IMR-90 (cell line): ENCODE results near the gene MRPL34. TPM values are rescaled to one million over a fixed set of nuclear protein-coding genes. Genes with fewer than 3 reads are reported as not detected.

Experiments used
- ATAC-seq: fragments of 200-7000 bp; cut with Tn5 transposase; 2 replicates; pipeline ENCODE4 v1.9.1; 2020; ENCODE audit warnings: low read depth, mild to moderate bottlenecking, moderate library complexity
- BruUV-seq: library from RNA; stranded (reverse); fragments of 400-500 nt; replicated peaks from 2 replicates; lab custom pipeline; 2021; lab: Mats Ljungman, UMichigan
- CTCF ChIA-PET: fragments of 300-600 bp; formaldehyde crosslinking; extraction: SDS; loops from one replicate; lab custom pipeline; 2021; ENCODE audit warnings: antibody characterized with exemption; lab: Yijun Ruan, JAX
- POLR2A ChIA-PET: fragments of 300-600 bp; sonication (Branson Sonifier 250); formaldehyde crosslinking; loops from one replicate; lab custom pipeline; 2022; ENCODE audit warnings: antibody characterized with exemption; ENCODE audit not compliant: unreplicated experiment; lab: Charles Lee
- DNase-seq: peaks from one replicate; pipeline ENCODE4 v3.0.0; 2013
- H2AFZ ChIP-seq: replicated peaks from 2 replicates; pipeline ENCODE3; 2013; ENCODE audit warnings: low read length, mild to moderate bottlenecking; ENCODE audit not compliant: poor library complexity
- H2AK5ac ChIP-seq: 2 replicates; pipeline ENCODE4 v1.6.1; 2013; ENCODE audit warnings: low read depth, low read length, inconsistent platforms
- H2AK9ac ChIP-seq: replicated peaks from 2 replicates; pipeline ENCODE3; 2013; ENCODE audit warnings: mild to moderate bottlenecking, low read depth, low read length, moderate library complexity; ENCODE audit not compliant: poor library complexity
- H2BK120ac ChIP-seq: 2 replicates; pipeline ENCODE4 v1.6.1; 2013; ENCODE audit warnings: low read depth, low read length, inconsistent platforms
- H2BK15ac ChIP-seq: 3 replicates; pipeline ENCODE4 v1.6.1; 2013; ENCODE audit warnings: low read depth, low read length, inconsistent platforms
- H2BK20ac ChIP-seq: 2 replicates; pipeline ENCODE4 v1.6.1; 2013; ENCODE audit warnings: low read depth, mild to moderate bottlenecking, inconsistent platforms, low read length, moderate library complexity
- H2BK5ac ChIP-seq: 2 replicates; pipeline ENCODE4 v1.6.1; 2013; ENCODE audit warnings: mild to moderate bottlenecking, low read depth, low read length, inconsistent platforms; ENCODE audit not compliant: poor library complexity, severe bottlenecking
- H3K14ac ChIP-seq: replicated peaks from 2 replicates; pipeline ENCODE4 v1.6.1; 2013; ENCODE audit warnings: low read depth, low read length, inconsistent platforms
- H3K18ac ChIP-seq: 2 replicates; pipeline ENCODE4 v1.6.1; 2013; ENCODE audit warnings: low read depth, low read length, control low read depth
- H3K23ac ChIP-seq: 2 replicates; pipeline ENCODE4 v1.6.1; 2013; ENCODE audit warnings: low read depth, low read length, inconsistent platforms
- H3K27ac ChIP-seq: 2 replicates; pipeline ENCODE4 v1.5.1; 2013; ENCODE audit warnings: mild to moderate bottlenecking, control low read depth, low read length; ENCODE audit not compliant: insufficient read depth
- H3K27me3 ChIP-seq: 2 replicates; pipeline ENCODE4 v1.6.1; 2013; ENCODE audit warnings: low read length; ENCODE audit not compliant: control insufficient read depth, insufficient read depth
- H3K36me3 ChIP-seq: 2 replicates; pipeline ENCODE4 v1.6.1; 2013; ENCODE audit warnings: low read length, mixed read lengths; ENCODE audit not compliant: control insufficient read depth, insufficient read depth
- H3K4ac ChIP-seq: 2 replicates; pipeline ENCODE4 v1.6.1; 2013; ENCODE audit warnings: low read depth, low read length, inconsistent platforms
- H3K4me1 ChIP-seq: 2 replicates; pipeline ENCODE4 v1.6.1; 2013; ENCODE audit warnings: low read length, mixed read lengths; ENCODE audit not compliant: control insufficient read depth, insufficient read depth
- H3K4me2 ChIP-seq: 2 replicates; pipeline ENCODE4 v1.6.1; 2013; ENCODE audit warnings: low read depth, mild to moderate bottlenecking, control low read depth, low read length, moderate library complexity
- H3K4me3 ChIP-seq: 2 replicates; pipeline ENCODE4 v1.5.1; 2013; ENCODE audit warnings: low read depth, mild to moderate bottlenecking, control low read depth, low read length, moderate library complexity; ENCODE audit not compliant: insufficient read depth
- H3K56ac ChIP-seq: 2 replicates; pipeline ENCODE4 v1.6.1; 2013; ENCODE audit warnings: low read length, inconsistent platforms; ENCODE audit not compliant: insufficient read depth; ENCODE audit errors: extremely low read depth
- H3K79me1 ChIP-seq, 2 experiments: 2 replicates each; pipeline ENCODE4 v1.6.1; 2013; ENCODE audit warnings: low read length in 2 of 2, inconsistent platforms in 1 of 2, low read depth in 1 of 2
- H3K9ac ChIP-seq: 2 replicates; pipeline ENCODE4 v1.6.1; 2013; ENCODE audit warnings: low read depth, low read length, control low read depth
- H3K9me1 ChIP-seq: 2 replicates; pipeline ENCODE4 v1.6.1; 2013; ENCODE audit warnings: low read length, inconsistent platforms; ENCODE audit not compliant: insufficient read depth
- H3K9me3 ChIP-seq: 2 replicates; pipeline ENCODE4 v1.6.1; 2013; ENCODE audit warnings: low read length; ENCODE audit not compliant: control insufficient read depth, insufficient read depth
- H4K20me1 ChIP-seq: 2 replicates; pipeline ENCODE4 v1.6.1; 2013; ENCODE audit warnings: low read length, inconsistent platforms; ENCODE audit not compliant: insufficient read depth
- H4K5ac ChIP-seq: 2 replicates; pipeline ENCODE4 v1.6.1; 2013; ENCODE audit warnings: mild to moderate bottlenecking, low read depth, low read length, control low read depth
- H4K8ac ChIP-seq, 2 experiments: 2 replicates each; pipeline ENCODE4 v1.6.1; 2013; ENCODE audit warnings: low read depth in 2 of 2, low read length in 2 of 2, control low read depth in 1 of 2, inconsistent platforms in 1 of 2
- H4K91ac ChIP-seq: 2 replicates; pipeline ENCODE4 v1.6.1; 2013; ENCODE audit warnings: low read depth, low read length, inconsistent platforms; ENCODE audit not compliant: insufficient read depth
- FOS ChIP-seq: fragments of 150-350 bp; IDR thresholded peaks from 2 replicates; pipeline ENCODE4 v1.6.1; 2016; ENCODE audit warnings: low read depth, low read length
- MAFK ChIP-seq: IDR thresholded peaks from 2 replicates; pipeline ENCODE4 v1.6.1; 2012; ENCODE audit warnings: low read depth, low read length, improper control_type of control experiment
- WGBS, 2 experiments: methylation state at CpG; one replicate each; pipeline versions ENCODE4 v1.1.5 to v1.1.7; 2013; ENCODE audit warnings: missing lambda C conversion rate in 2 of 2; ENCODE audit not compliant: insufficient read length in 1 of 2; ENCODE audit errors: extremely low coverage in 2 of 2; 5-methylcytosine and 5-hydroxymethylcytosine counted together
- dilution Hi-C: fragments of 300-500 bp; cut with HindIII; formaldehyde crosslinking; loops from one replicate; pipeline ENCODE4 v1.14.3; 2018; ENCODE audit warnings: low sequenced_read_pairs; ENCODE audit not compliant: unreplicated experiment
- in situ Hi-C: fragments of 300-500 bp; cut with MboI; formaldehyde crosslinking; loops from 3 replicates; pipeline ENCODE4 v1.14.3; 2019; ENCODE audit warnings: low sequenced_read_pairs, inconsistent platforms, mixed read lengths
- intact Hi-C: fragments of 100-400 bp; cut with micrococcal nuclease; formaldehyde crosslinking; loops from 2 replicates; pipeline ENCODE4 v1.10.0; 2022
- polyA plus RNA-seq, 3 experiments: library from polyadenylated mRNA; depleted of rRNA; stranded (reverse); fragments of >200 nt; gene quantifications; 2 replicates each; pipeline ENCODE4 v1.2.3, GENCODE V29; 2012; ENCODE audit warnings: low replicate concordance in 1 of 3
- total RNA-seq: library from RNA; depleted of rRNA; stranded (reverse); fragments of >200 nt; gene quantifications from 2 replicates; pipeline ENCODE4 v1.2.3, GENCODE V29; 2012

The MRPL34 gene
- total and polyA plus RNA-seq, 2 of the 4 experiments (the other 2 are of a cell fraction) = 7.3 to 37.0 TPM

GRCh38 chr19:17311455-17312188 is 6.0 kb downstream of the MRPL34 start:
- DNase-seq = peak; percentile 79
- Histone ChIP-seq H3K27ac (peak overlapping the region; percentile 81), H3K9me1 (peaks cover 17% of the 10 kb centered on the region), H2AK9ac (peak overlapping the region; percentile 92), H3K9ac (peak overlapping the region; percentile 22; the same call in 1 of the 2 replicates), H2BK120ac (no peak overlapping the region), H3K36me3 (peaks cover 29% of the 10 kb centered on the region), H2BK20ac (0 out of 2 replicates have a peak overlapping the region, but pooled peaks have one; percentile 25), H3K79me1 (peaks cover 34 to 73% of the 10 kb centered on the region in 2 experiments), H4K91ac (peak overlapping the region; percentile 73), H2AFZ (no peak overlapping the region), H2AK5ac (peak overlapping the region; percentile 93), H2BK15ac (no peak overlapping the region), H3K4me1 (peaks cover 12% of the 10 kb centered on the region), H3K4me2 (peak overlapping the region; percentile 57), H3K18ac (no peak overlapping the region), H4K5ac (peak overlapping the region; percentile 42; the same call in 1 of the 2 replicates), H2BK5ac (peak overlapping the region; percentile 89), H3K14ac (peak overlapping the region; percentile 19), H3K9me3 (no peaks in the 10 kb centered on the region), H3K56ac (no peak overlapping the region), H3K23ac (no peak overlapping the region), H3K27me3 (no peaks in the 10 kb centered on the region), H4K8ac (peak overlapping the region; percentile 30 to 43; a peak in 1 of 4 replicates), H3K4me3 (no peak overlapping the region), H4K20me1 (peaks cover 29% of the 10 kb centered on the region), H3K4ac (peak overlapping the region; percentile 79)
- ChIA-PET POLR2A (no interaction called here), CTCF (no interaction called here)
- TF ChIP-seq MAFK = no peak
- peak; percentile 66 for TF ChIP-seq FOS
- 67% methylated on average over 10 of the region's 11 CpGs; no CpG with 5 or more reads in 1 of the 2 experiments for WGBS, 2 experiments
- ATAC-seq = peak; percentile 48
- intact Hi-C loops (no loop called here), dilution Hi-C loops (no loop called here), in situ Hi-C loops (no loop called here)
- no TSS peak for BruUV-seq
